ENCODE measurements around the gene VWCE. TPM values are rescaled to one million over a fixed set of nuclear protein-coding genes. Genes with fewer than 3 reads are reported as not detected.
"Not testable (repeated sequence)": the region's sequence is repeated elsewhere in the genome, so short reads cannot be mapped to it uniquely, and the experiment has no call there.

VWCE gene
- total and polyA plus RNA-seq, 10 of the 15 experiments (the other 5 are each of a cell fraction or from before 2014, with no cell fraction given), result 0.10 to 4.9 (median 2.4) TPM

DNA sequence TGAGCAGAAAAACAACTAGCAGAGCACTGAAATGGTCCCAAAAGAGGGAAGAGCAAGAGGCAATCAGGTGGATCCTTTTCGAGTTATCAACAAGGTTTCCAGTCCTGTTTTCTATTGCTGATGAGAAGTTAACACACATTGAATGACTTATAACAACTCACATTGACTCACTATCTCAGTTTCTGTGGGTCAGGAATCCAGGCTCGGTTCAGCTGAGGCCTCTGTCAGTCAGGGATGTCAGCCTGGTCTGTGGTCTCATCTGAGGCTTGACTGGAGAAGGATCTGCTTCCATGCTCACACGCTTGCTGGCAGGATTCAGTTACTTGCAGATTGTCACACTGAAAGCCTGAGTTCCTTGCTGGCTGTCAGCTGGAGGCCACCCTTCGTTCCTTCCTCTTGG is 58.0 kb downstream of the VWCE start:
- H3K9ac ChIP-seq (ENCODE audit: control insufficient read depth, insufficient read depth, low read length); H3K4me3 ChIP-seq; H3K36me3 ChIP-seq (ENCODE audit: control insufficient read depth in 2 of 2, insufficient read depth in 2 of 2, low read length in 1 of 2); ATAC-seq; H4K20me1 ChIP-seq (ENCODE audit: control insufficient read depth, insufficient read depth); POLR2A ChIA-PET; CTCF ChIA-PET; in situ Hi-C loops (cut with MboI); H2AFZ ChIP-seq (ENCODE audit: control insufficient read depth, low read depth, low read length); H3K4me2 ChIP-seq (ENCODE audit: control insufficient read depth, insufficient read depth); H3K9me3 ChIP-seq (replicated peaks; ENCODE audit: control insufficient read depth, insufficient read depth, low read length); RAD21 ChIA-PET (ENCODE audit: unreplicated experiment); SMC1A ChIA-PET (ENCODE audit: uncharacterized antibody, unreplicated experiment); BruUV-seq (replicated peaks); FAIRE-seq; DNase-seq (ENCODE audit: low read depth, low spot score); H3K27ac ChIP-seq (ENCODE audit: control insufficient read depth, insufficient read depth); H3K27me3 ChIP-seq (replicated peaks in 1 of 2; ENCODE audit: control insufficient read depth in 2 of 2, insufficient read depth in 2 of 2, low read length in 1 of 2); H3K4me1 ChIP-seq (ENCODE audit: control insufficient read depth, insufficient read depth, low read length); H3K79me2 ChIP-seq (ENCODE audit: control insufficient read depth, insufficient read depth, low read length); intact Hi-C loops (cut with micrococcal nuclease; ENCODE audit: unreplicated experiment): not testable (repeated sequence)
- WGBS (ENCODE audit: insufficient coverage, insufficient replicate concordance, low lambda C conversion rate, missing lambda C conversion rate), result no CpG with 5 or more reads among the region's 4 CpGs

DNA sequence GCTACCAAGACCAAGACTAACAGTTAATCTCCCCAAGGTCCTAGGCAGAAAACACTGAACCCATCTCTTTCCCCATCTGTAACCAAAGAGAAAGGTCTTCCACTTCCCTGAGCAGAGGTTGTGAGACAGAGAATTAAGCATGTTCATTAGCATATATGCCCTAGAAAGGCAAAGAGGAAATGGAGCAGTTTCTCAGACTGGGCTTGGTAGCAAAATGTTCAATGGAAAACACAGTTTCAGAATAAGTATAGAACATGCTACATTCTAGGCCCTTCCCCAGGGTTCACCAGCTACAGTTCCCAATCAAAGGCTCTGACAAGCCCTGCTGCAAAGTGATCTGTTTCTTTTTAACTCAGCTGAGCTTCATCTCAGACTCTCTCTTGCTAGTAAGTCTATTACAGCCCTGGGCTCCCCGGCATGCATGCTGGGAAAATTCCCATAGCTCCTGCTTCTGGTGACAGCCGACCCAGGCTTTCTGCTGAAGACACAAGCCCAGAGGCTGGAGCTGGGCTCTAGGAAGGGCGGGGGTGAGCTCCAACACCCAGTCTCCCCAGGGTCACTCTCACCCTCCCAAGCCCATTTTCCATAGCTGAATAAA is 62.5 kb downstream of the VWCE start:
- in situ Hi-C loops (cut with MboI); H2AFZ ChIP-seq (ENCODE audit: control insufficient read depth, low read depth, low read length); H3K4me1 ChIP-seq (ENCODE audit: control insufficient read depth, insufficient read depth, low read length); CTCF ChIA-PET; ATAC-seq; H3K4me3 ChIP-seq; POLR2A ChIA-PET; intact Hi-C loops (cut with micrococcal nuclease; ENCODE audit: unreplicated experiment); H4K20me1 ChIP-seq (ENCODE audit: control insufficient read depth, insufficient read depth); BruUV-seq (replicated peaks); H3K27me3 ChIP-seq (replicated peaks in 1 of 2; ENCODE audit: control insufficient read depth in 2 of 2, insufficient read depth in 2 of 2, low read length in 1 of 2); H3K79me2 ChIP-seq (ENCODE audit: control insufficient read depth, insufficient read depth, low read length); H3K9ac ChIP-seq (ENCODE audit: control insufficient read depth, insufficient read depth, low read length); SMC1A ChIA-PET (ENCODE audit: uncharacterized antibody, unreplicated experiment); FAIRE-seq; H3K36me3 ChIP-seq (ENCODE audit: control insufficient read depth in 2 of 2, insufficient read depth in 2 of 2, low read length in 1 of 2); H3K4me2 ChIP-seq (ENCODE audit: control insufficient read depth, insufficient read depth); DNase-seq (ENCODE audit: low read depth, low spot score); H3K27ac ChIP-seq (ENCODE audit: control insufficient read depth, insufficient read depth); RAD21 ChIA-PET (ENCODE audit: unreplicated experiment); H3K9me3 ChIP-seq (replicated peaks; ENCODE audit: control insufficient read depth, insufficient read depth, low read length): not testable (repeated sequence)
- WGBS (ENCODE audit: insufficient coverage, insufficient replicate concordance, low lambda C conversion rate, missing lambda C conversion rate), result no CpG with 5 or more reads among the region's 3 CpGs

DNA sequence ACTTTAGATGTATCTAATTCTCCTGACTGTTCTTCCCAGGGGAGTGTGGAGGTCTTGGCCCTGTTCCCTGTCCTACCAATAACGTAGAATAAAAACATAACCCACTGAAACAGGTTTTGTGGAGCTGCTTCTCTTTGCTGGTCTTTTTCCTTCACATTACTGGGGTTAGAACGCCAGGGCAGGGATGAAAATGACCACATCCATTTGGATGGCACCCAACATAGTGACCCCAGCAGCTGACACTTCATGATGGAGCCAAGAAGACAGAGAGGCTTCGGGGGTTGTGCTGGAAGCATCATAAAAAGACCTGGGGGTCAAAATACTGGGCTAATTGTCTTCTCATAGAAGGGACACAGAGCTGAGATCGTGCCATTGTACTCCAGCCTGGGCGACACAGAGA is 63.5 kb downstream of the VWCE start:
- intact Hi-C loops (cut with micrococcal nuclease; ENCODE audit: unreplicated experiment); SMC1A ChIA-PET (ENCODE audit: uncharacterized antibody, unreplicated experiment); H4K20me1 ChIP-seq (ENCODE audit: control insufficient read depth, insufficient read depth); H3K9me3 ChIP-seq (replicated peaks; ENCODE audit: control insufficient read depth, insufficient read depth, low read length); H3K4me1 ChIP-seq (ENCODE audit: control insufficient read depth, insufficient read depth, low read length); POLR2A ChIA-PET; ATAC-seq; H3K4me2 ChIP-seq (ENCODE audit: control insufficient read depth, insufficient read depth); FAIRE-seq; H2AFZ ChIP-seq (ENCODE audit: control insufficient read depth, low read depth, low read length); H3K36me3 ChIP-seq (ENCODE audit: control insufficient read depth in 2 of 2, insufficient read depth in 2 of 2, low read length in 1 of 2); H3K79me2 ChIP-seq (ENCODE audit: control insufficient read depth, insufficient read depth, low read length); in situ Hi-C loops (cut with MboI); CTCF ChIA-PET; H3K4me3 ChIP-seq; DNase-seq (ENCODE audit: low read depth, low spot score); RAD21 ChIA-PET (ENCODE audit: unreplicated experiment); BruUV-seq (replicated peaks); H3K9ac ChIP-seq (ENCODE audit: control insufficient read depth, insufficient read depth, low read length); H3K27ac ChIP-seq (ENCODE audit: control insufficient read depth, insufficient read depth); H3K27me3 ChIP-seq (replicated peaks in 1 of 2; ENCODE audit: control insufficient read depth in 2 of 2, insufficient read depth in 2 of 2, low read length in 1 of 2): not testable (repeated sequence)
- no CpG with 5 or more reads among the region's 5 CpGs for WGBS (ENCODE audit: insufficient coverage, insufficient replicate concordance, low lambda C conversion rate, missing lambda C conversion rate)

GRCh38 chr11:61231033-61231432 is 64.1 kb downstream of the VWCE start:
- RAD21 ChIA-PET (ENCODE audit: unreplicated experiment); H3K9me3 ChIP-seq (replicated peaks; ENCODE audit: control insufficient read depth, insufficient read depth, low read length); intact Hi-C loops (cut with micrococcal nuclease; ENCODE audit: unreplicated experiment); in situ Hi-C loops (cut with MboI); H3K27ac ChIP-seq (ENCODE audit: control insufficient read depth, insufficient read depth); CTCF ChIA-PET; H3K4me1 ChIP-seq (ENCODE audit: control insufficient read depth, insufficient read depth, low read length); H3K9ac ChIP-seq (ENCODE audit: control insufficient read depth, insufficient read depth, low read length); BruUV-seq (replicated peaks); H3K4me3 ChIP-seq; FAIRE-seq; H3K79me2 ChIP-seq (ENCODE audit: control insufficient read depth, insufficient read depth, low read length); H4K20me1 ChIP-seq (ENCODE audit: control insufficient read depth, insufficient read depth); POLR2A ChIA-PET; ATAC-seq; SMC1A ChIA-PET (ENCODE audit: uncharacterized antibody, unreplicated experiment); DNase-seq (ENCODE audit: low read depth, low spot score); H3K27me3 ChIP-seq (replicated peaks in 1 of 2; ENCODE audit: control insufficient read depth in 2 of 2, insufficient read depth in 2 of 2, low read length in 1 of 2); H3K36me3 ChIP-seq (ENCODE audit: control insufficient read depth in 2 of 2, insufficient read depth in 2 of 2, low read length in 1 of 2); H2AFZ ChIP-seq (ENCODE audit: control insufficient read depth, low read depth, low read length); H3K4me2 ChIP-seq (ENCODE audit: control insufficient read depth, insufficient read depth): not testable (repeated sequence)
- WGBS (ENCODE audit: insufficient coverage, insufficient replicate concordance, low lambda C conversion rate, missing lambda C conversion rate), result no CpG with 5 or more reads among the region's 15 CpGs
